ENCODE measurements around the gene HIVEP3.

- no peak for TF ChIP-seq CTCF (IDR thresholded peaks at IDR 0.05)
- no peak for TF ChIP-seq POLR2A (IDR thresholded peaks at IDR 0.05)
Observed at GRCh38 chr1:41478118-41478748, 440.5 kb downstream of the HIVEP3 start.

All from heart left ventricle (tissue), 13 donors.